Activated T-helper 2 cell treated with anti-CD3 and anti-CD28 coated beads, Interferon-gamma antibody, Interleukin-2, Interleukin-4, amounts not matched to agents 10 μg/mL and 5 μg/mL and 100 μg/mL, durations not matched to agents 14 hours and 24 hours and 36 hours (primary cell): ENCODE measurements around the gene PDZRN3. TPM values are rescaled to one million over a fixed set of nuclear protein-coding genes. Genes with fewer than 3 reads are reported as not detected.

Experiments used
- DNase-seq: peaks from one replicate; pipeline ENCODE4 v3.0.0; 2021; ENCODE audit warnings: low spot score
- H3K27ac Mint-ChIP-seq: one replicate; pipeline ENCODE4 v1.8.0; 2021; ENCODE audit warnings: mixed read lengths
- H3K27me3 Mint-ChIP-seq: one replicate; pipeline ENCODE4 v1.8.0; 2021; ENCODE audit warnings: low read depth, mixed read lengths
- H3K36me3 Mint-ChIP-seq: one replicate; pipeline ENCODE4 v1.8.0; 2021; ENCODE audit warnings: low read depth, mixed read lengths
- H3K4me1 Mint-ChIP-seq: one replicate; pipeline ENCODE4 v1.8.0; 2021; ENCODE audit warnings: low read depth, mixed read lengths
- H3K4me3 Mint-ChIP-seq: one replicate; pipeline ENCODE4 v1.8.0; 2021; ENCODE audit warnings: low read depth, mild to moderate bottlenecking, moderate library complexity, mixed read lengths
- H3K9me3 Mint-ChIP-seq: one replicate; pipeline ENCODE4 v1.8.0; 2021; ENCODE audit warnings: mixed read lengths
- intact Hi-C: fragments of 100-400 bp; cut with micrococcal nuclease; formaldehyde crosslinking; loops from one replicate; pipeline ENCODE4 v1.15.1; 2023
- total RNA-seq: library from RNA; stranded (reverse); gene quantifications from 2 replicates; pipeline ENCODE4 v1.2.3, GENCODE V29; 2022

PDZRN3 gene
- total RNA-seq: not detected in 2 replicates

DNA sequence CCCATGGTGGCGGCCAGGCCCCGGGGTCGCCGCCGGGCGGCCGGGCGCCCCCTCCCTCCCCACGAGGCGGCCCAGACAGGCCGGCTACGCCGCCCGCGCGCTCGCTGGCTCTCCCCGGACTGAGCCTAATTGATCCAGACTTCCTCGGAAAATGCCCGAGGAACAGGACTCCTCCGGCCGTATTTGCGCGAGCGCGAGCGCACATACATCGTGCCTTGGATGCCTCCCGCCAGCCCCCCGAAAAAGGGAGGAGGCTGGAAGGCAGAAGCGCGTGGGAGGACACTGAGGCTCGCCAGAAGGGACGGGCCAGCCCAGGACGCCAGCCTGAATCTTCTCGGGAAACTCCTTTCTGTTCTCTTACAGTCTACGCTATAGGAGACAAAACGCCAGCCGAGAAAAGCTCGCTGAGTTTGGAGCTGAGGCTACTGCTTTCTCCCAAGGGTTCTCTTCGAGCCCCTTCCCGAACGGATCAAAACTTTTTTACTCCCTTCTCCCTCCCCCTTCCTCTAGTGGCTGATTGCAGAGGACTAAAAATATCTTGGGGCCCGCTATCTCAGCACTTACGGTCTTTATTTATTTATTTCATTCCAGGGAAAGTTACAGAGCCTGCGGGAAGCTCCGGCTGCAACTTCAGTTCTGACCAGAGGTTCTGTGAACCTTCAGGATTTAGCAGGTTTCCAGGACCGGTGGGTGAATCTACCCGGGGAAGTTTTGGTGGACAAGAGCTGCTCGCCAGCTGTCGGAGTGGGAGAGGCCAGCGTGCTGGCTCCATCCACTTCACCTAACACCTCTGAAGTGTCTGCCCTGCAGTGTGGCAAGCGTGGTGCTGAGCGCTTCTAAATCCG lies at the start of gene PDZRN3:
PDZRN3 (minus strand) TSS at position 121 of the 845 bp plus-strand sequence.
- no peak for DNase-seq
- no peak within 1 kb of the TSS for H3K4me3 Mint-ChIP-seq
- H3K27me3 Mint-ChIP-seq: peaks cover 14% of the 10 kb centered on the region
- intact Hi-C loops: no loop called here
- no peaks in the 10 kb centered on the region for H3K36me3 Mint-ChIP-seq
- H3K9me3 Mint-ChIP-seq: no peaks in the 10 kb centered on the region
- H3K4me1 Mint-ChIP-seq: no peaks in the 10 kb centered on the region
- H3K27ac Mint-ChIP-seq: no peak within 1 kb of the TSS

GRCh38 chr3:73674280-73674679 lies 49.5 kb upstream of the PDZRN3 start:
- intact Hi-C loops: no loop called here
- Mint-ChIP-seq H3K27me3 (no peaks in the 10 kb centered on the region), H3K9me3 (peaks cover 3% of the 10 kb centered on the region), H3K4me1 (no peaks in the 10 kb centered on the region), H3K36me3 (no peaks in the 10 kb centered on the region), H3K27ac (no peak overlapping the region), H3K4me3 (no peak overlapping the region)
- no peak for DNase-seq

GRCh38 chr3:73669260-73669659 lies 44.5 kb upstream of the PDZRN3 start:
- no peak overlapping the region for H3K4me3 Mint-ChIP-seq
- no peaks in the 10 kb centered on the region for H3K36me3 Mint-ChIP-seq
- no peaks in the 10 kb centered on the region for H3K27me3 Mint-ChIP-seq
- intact Hi-C loops: no loop called here
- H3K4me1 Mint-ChIP-seq: no peaks in the 10 kb centered on the region
- H3K9me3 Mint-ChIP-seq: no peaks in the 10 kb centered on the region
- no peak overlapping the region for H3K27ac Mint-ChIP-seq
- DNase-seq: no peak

DNA sequence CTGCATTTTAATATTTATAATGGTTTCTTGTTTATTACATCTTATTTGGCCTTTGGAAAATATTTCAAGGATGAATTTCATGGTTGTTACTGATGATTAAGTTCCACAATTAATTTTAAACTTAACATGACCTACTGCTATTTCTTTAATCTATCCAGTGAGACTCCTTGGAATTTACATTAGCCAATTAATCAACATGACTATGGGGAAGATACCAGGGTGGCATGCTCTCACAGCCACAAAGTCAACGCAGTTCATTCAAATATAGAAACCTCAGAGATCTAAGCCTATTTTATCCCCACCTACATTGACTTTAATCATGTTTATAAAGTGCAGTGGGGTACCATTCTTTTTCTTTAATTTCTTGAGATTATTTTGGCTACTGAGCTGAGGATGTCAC lies 43.6 kb upstream of the PDZRN3 start:
- Mint-ChIP-seq H3K27me3 (no peaks in the 10 kb centered on the region), H3K9me3 (no peaks in the 10 kb centered on the region), H3K4me3 (no peak overlapping the region), H3K27ac (no peak overlapping the region), H3K4me1 (no peaks in the 10 kb centered on the region), H3K36me3 (no peaks in the 10 kb centered on the region)
- DNase-seq: no peak
- intact Hi-C loops: no loop called here

DNA sequence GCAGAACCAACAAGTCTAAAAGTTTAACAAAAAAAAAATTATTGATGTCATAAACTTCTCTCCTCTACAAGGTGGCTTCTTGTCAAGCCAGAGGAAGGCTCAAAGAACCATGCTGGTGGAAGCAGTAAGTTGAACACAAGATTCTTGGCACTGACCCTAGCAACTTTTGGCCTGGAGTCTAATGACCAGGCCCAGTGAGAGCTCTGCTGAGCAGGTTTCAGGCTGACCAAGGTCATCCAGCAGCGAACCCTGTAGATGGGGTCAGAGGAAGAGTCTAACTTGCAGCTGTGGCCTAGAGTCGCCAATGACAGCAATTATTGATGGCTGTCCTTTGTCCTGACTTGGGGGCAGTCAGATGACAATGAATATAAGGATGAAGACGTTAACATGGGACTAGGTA lies 43.1 kb upstream of the PDZRN3 start:
- Mint-ChIP-seq H3K27ac (no peak overlapping the region), H3K27me3 (no peaks in the 10 kb centered on the region), H3K4me3 (no peak overlapping the region), H3K4me1 (no peaks in the 10 kb centered on the region), H3K36me3 (no peaks in the 10 kb centered on the region), H3K9me3 (no peaks in the 10 kb centered on the region)
- intact Hi-C loops: no loop called here
- no peak for DNase-seq

GRCh38 chr3:73665286-73665685 lies 40.5 kb upstream of the PDZRN3 start:
- H3K27me3 Mint-ChIP-seq: no peaks in the 10 kb centered on the region
- H3K27ac Mint-ChIP-seq: no peak overlapping the region
- intact Hi-C loops: no loop called here
- H3K4me3 Mint-ChIP-seq: no peak overlapping the region
- H3K36me3 Mint-ChIP-seq: no peaks in the 10 kb centered on the region
- H3K4me1 Mint-ChIP-seq: no peaks in the 10 kb centered on the region
- no peaks in the 10 kb centered on the region for H3K9me3 Mint-ChIP-seq
- DNase-seq: no peak

GRCh38 chr3:73664389-73664788 lies 39.6 kb upstream of the PDZRN3 start:
- no peak for DNase-seq
- Mint-ChIP-seq H3K4me1 (no peaks in the 10 kb centered on the region), H3K4me3 (no peak overlapping the region), H3K36me3 (no peaks in the 10 kb centered on the region), H3K27me3 (no peaks in the 10 kb centered on the region), H3K27ac (no peak overlapping the region), H3K9me3 (no peaks in the 10 kb centered on the region)
- intact Hi-C loops: no loop called here

DNA sequence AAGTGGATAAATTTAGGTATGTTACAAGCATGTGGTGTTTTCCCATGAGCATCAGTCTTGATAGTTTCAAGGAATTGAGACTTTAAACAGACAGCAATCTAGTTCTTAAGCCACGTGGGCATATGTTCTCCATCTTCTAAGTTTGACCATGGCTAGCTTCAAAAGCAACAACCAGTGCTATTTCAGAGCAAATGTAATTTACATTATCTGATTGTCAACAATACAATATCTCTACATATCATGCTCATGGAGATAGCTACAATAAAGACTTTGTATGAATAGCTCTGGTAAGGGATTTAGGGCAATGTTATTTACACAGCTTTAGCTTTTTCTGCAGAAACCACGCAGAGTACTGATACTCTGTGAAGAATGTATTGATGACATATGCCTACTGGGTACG lies 38.8 kb upstream of the PDZRN3 start:
- Mint-ChIP-seq H3K4me3 (no peak overlapping the region), H3K27ac (no peak overlapping the region), H3K27me3 (no peaks in the 10 kb centered on the region), H3K36me3 (no peaks in the 10 kb centered on the region), H3K9me3 (no peaks in the 10 kb centered on the region), H3K4me1 (no peaks in the 10 kb centered on the region)
- no peak for DNase-seq
- intact Hi-C loops: no loop called here

- Mint-ChIP-seq H3K27ac (no peak overlapping the region), H3K36me3 (no peaks in the 10 kb centered on the region), H3K27me3 (no peaks in the 10 kb centered on the region), H3K9me3 (no peaks in the 10 kb centered on the region), H3K4me3 (no peak overlapping the region), H3K4me1 (no peaks in the 10 kb centered on the region)
- no peak for DNase-seq
- intact Hi-C loops: no loop called here
Observed at GRCh38 chr3:73661265-73661664, 36.5 kb upstream of the PDZRN3 start.

DNA sequence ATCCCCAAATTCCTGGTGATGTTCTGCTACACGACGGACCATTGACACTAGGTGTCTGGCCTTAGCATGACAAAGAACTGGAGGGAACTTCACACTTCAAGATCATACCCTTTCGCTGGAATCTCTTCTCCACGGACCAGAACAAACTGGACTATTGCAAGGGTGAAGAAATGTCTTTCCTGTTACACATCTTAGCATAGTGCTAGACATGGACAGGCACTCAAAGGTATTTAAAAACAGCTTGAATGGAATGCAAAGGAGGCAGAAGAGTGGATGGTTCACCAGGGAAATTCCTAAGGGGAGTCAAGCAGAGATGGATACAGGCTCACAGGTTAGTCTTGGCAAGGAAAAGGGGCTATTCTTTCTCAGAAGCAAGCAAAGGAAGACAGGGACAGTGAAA lies 33.5 kb upstream of the PDZRN3 start:
- DNase-seq: no peak
- Mint-ChIP-seq H3K4me3 (no peak overlapping the region), H3K27ac (no peak overlapping the region), H3K9me3 (no peaks in the 10 kb centered on the region), H3K4me1 (no peaks in the 10 kb centered on the region), H3K36me3 (no peaks in the 10 kb centered on the region), H3K27me3 (no peaks in the 10 kb centered on the region)
- intact Hi-C loops: no loop called here

DNA sequence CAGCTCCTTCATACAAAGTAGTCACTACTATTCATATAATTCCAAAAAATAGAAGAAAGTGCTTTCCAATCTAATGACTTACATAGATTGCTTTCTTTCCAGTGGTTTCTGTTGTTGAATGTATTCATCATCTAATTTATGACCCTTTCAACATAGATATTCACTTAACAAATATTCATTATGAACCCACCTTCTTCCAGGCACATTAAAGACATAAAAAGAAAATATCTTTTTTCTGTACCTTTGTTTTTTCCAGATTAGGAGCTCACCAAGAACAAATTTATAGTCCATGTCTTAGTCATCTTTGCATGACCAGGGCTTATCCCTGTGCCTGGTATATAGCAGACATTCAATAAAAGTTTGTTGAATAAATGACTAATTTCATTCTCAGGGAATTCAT lies 32.4 kb upstream of the PDZRN3 start:
- Mint-ChIP-seq H3K9me3 (no peaks in the 10 kb centered on the region), H3K4me1 (no peaks in the 10 kb centered on the region), H3K27ac (no peak overlapping the region), H3K27me3 (no peaks in the 10 kb centered on the region), H3K4me3 (no peak overlapping the region), H3K36me3 (no peaks in the 10 kb centered on the region)
- no peak for DNase-seq
- intact Hi-C loops: no loop called here

GRCh38 chr3:73656241-73656890 lies 31.6 kb upstream of the PDZRN3 start:
- H3K36me3 Mint-ChIP-seq: no peaks in the 10 kb centered on the region
- no peak for DNase-seq
- intact Hi-C loops: no loop called here
- H3K27ac Mint-ChIP-seq: no peak overlapping the region
- H3K9me3 Mint-ChIP-seq: no peaks in the 10 kb centered on the region
- no peaks in the 10 kb centered on the region for H3K27me3 Mint-ChIP-seq
- H3K4me3 Mint-ChIP-seq: no peak overlapping the region
- H3K4me1 Mint-ChIP-seq: no peaks in the 10 kb centered on the region

DNA sequence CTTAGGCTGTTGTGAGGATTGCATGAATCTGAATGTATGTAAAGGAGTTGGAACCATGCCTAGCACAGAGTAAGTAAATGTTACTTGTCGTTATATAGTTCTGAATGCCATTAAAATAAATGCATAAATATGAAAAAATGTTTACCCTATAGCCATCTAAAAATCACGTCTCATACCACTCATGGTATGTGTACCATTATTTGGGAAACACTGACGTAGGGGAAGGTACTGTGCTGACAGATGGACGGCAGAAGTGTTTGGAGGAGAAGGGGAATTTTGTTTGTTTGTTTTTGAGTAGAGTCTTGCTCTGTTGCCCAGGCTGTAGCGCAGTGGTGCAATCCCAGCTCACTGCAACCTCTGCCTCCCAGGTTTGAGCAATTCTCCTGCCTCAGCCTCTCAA lies 30.5 kb upstream of the PDZRN3 start:
- H3K4me3 Mint-ChIP-seq: no peak overlapping the region
- no peaks in the 10 kb centered on the region for H3K27me3 Mint-ChIP-seq
- H3K9me3 Mint-ChIP-seq: no peaks in the 10 kb centered on the region
- H3K4me1 Mint-ChIP-seq: no peaks in the 10 kb centered on the region
- H3K36me3 Mint-ChIP-seq: no peaks in the 10 kb centered on the region
- no peak for DNase-seq
- H3K27ac Mint-ChIP-seq: no peak overlapping the region
- intact Hi-C loops: no loop called here
